Skeletal muscle cell (primary cell): ENCODE data around the gene TXLNB.

Experiments
- DNase-seq: peaks from one replicate; pipeline ENCODE4 v3.0.0-alpha.2; 2010; ENCODE audit warnings: low read depth
- H3K4me3 ChIP-seq: 2 replicates; pipeline ENCODE4 v1.5.1; 2011; ENCODE audit warnings: low read depth, mild to moderate bottlenecking, control low read depth, low read length, moderate library complexity

Gene TXLNB

DNA sequence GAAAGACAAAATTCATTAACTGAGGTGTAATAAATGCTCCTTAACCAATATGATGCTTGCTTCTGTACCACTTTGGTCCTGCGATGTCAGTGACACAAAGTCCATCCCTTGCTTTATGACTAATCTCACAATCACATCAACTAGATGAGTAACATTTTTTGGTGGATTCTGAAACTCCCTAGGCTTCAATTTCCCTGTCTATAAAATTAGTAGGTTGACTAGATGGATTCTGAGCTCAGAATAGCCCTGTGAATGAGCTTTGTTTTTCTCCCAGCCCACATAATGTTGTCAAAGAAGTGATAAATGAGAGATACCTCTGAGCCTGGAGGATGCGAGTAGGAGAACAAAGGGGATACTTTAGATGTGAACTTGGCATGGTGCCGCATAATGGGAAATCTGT lies 9.1 kb downstream of the TXLNB start:
- no peak overlapping the region for H3K4me3 ChIP-seq
- DNase-seq = no peak

DNA sequence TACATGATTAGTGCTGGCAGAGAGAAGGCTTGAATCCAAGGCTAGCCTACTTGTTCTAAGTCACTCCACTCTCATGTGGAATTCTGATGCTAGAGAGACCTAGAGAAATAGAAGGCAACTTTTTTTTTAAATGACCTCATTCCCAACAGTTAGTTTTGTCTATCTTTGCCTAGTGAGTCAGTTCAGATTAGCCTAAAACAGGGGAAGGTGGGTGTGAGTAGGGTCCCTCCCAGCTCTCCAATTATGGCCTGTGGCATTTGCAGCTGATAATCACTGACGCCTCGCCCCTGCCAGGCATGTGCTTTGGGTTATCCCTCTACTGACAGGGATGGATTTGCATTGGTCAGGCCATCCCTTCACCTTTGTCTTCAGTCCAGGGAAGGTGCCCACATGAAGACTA lies 13.6 kb downstream of the TXLNB start:
- H3K4me3 ChIP-seq = no peak overlapping the region
- DNase-seq = no peak

DNA sequence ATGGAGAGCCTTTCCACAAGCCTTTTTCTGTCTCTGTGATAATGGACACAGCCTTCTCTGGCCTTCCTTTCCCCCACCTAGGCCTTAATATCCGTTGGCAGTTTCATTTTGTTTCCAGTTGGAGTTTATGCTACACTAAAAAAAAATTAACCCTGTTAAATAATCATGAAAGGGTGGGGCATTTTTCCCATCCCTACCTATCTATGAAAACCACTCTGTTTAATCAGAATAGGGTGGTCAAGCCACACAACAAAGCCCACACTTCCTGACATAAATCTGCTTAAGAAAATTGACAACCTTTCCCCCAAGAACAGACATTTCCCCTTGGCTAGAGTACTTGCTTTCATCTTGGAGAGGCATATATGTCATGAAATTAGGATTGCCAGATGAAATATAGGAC lies 14.2 kb downstream of the TXLNB start:
- no peak for DNase-seq
- H3K4me3 ChIP-seq = no peak overlapping the region

DNA sequence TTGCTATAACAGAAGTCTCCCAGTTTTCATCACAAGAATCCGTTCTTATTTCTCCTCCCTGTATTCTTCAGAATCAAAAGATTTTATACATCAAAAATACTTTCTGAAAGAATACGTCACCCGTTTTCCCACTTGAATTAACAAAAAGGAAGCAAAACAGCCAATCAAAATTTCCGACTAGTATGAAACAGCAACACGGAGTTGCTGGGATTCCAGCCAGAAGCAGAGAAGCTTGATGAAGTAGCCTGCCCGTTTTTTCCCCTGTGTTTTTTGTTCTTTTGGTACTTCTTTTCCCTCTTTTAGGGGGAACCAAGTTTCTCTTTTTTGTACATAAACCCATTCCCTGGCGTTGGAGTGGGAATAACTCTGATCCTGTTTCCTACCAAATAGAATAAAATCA lies 14.6 kb downstream of the TXLNB start:
- no peak for DNase-seq
- no peak overlapping the region for H3K4me3 ChIP-seq

DNA sequence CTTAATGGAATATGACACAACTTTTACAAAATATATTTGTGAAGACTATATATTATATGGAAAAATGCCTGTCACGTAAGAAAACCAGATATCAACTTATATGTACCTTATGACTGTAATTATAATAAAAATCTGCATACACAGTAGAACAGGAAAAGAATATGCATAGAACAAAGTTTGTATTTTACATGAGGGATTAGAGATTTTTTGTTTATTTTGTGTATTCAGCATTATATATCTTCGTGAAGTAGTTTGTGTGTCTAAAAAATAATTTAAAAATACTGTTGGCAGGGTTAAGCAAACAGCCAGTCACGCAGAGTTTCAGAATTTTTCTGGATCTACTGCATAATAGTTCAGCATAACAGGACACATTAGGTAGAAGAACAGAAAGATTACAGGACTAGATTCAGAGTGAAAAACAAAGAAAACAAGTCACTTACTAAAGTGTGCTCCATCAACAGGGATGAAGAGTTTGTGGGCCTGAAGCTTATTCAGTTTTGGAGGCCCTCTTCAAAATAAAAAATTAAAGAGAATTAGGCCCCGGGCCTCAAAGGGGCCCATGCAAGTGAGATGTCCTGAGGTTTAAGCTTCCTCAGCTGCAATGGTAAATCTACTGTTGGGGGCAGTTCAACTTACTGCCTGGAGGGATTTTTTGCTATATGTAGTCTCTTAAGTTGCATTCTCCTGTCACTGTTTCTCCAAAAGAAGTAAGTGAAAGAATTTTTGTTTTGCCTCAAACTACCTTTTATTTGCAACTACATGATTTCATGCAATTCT lies 16.3 kb downstream of the TXLNB start:
- no peak overlapping the region for H3K4me3 ChIP-seq
- no peak for DNase-seq

DNA sequence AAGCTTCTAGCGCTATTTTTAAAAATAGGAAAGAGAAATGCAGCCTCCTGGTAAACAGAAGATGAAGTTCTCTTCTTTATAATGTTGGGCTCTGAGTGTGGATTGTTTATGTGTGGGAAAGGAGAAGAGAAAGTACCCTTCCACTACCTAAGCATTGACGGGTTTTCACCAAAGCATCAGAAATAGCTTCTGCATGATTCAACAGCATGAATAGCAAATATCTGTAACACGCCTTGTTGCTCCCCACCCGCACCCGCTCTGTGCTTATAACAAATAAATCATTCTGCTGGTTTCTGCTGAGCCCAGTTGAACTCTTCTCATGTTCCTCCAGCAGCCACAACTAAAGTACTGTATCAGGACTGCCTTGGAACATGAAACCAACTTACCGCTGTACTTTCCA lies 20.7 kb downstream of the TXLNB start:
- no peak for DNase-seq
- no peak overlapping the region for H3K4me3 ChIP-seq

DNA sequence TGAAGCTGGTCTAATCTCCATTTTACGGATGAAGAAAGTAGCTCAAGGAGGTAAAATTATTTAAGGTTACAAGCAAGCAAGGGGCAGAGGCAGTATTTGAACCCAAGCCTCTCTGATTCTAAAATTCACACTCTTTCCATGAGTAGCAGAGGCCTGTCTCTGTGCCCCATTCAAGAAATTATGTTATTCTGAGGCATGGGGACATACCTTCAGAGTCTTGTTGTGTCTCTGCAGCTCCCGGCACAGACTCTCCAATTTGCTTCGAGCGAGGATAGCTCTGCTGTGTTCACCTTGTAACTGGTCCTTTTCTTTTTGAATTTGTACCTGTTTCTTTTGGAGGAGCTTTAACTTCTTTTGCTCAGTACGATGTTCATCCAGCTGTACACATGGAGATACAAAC lies 21.5 kb downstream of the TXLNB start:
- H3K4me3 ChIP-seq = no peak overlapping the region
- no peak for DNase-seq

DNA sequence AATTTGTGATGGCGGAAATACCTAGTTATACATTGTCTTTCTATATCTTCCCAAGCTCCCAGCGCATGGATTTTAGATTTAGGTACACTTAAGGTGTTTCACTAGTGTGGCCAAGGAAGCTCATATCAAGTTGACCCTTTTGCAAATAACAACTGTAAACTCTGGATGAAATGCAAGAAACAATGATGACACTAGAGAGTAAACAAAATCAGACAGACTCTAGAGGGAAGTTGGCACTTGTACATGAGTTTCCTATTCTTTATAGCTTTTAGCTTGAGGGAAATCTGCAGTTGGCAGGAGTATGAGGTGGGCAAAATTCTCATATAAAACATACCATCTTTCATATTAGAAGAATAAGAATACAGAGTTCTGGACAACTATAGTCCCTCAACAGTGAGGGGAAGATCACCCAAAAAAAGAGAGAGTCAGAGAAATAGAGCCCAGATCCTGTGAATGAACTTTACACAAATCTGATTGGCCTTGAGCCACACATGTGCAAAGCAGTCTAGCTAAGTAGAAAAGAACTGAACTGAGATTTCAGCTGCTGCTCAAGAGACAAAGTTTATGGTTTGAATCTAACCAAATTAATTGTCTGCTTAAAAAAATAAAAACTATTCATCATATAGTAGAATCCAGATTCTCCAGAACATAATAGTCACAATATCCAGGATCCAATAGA lies 26.1 kb downstream of the TXLNB start:
- no peak overlapping the region for H3K4me3 ChIP-seq
- DNase-seq = no peak

DNA sequence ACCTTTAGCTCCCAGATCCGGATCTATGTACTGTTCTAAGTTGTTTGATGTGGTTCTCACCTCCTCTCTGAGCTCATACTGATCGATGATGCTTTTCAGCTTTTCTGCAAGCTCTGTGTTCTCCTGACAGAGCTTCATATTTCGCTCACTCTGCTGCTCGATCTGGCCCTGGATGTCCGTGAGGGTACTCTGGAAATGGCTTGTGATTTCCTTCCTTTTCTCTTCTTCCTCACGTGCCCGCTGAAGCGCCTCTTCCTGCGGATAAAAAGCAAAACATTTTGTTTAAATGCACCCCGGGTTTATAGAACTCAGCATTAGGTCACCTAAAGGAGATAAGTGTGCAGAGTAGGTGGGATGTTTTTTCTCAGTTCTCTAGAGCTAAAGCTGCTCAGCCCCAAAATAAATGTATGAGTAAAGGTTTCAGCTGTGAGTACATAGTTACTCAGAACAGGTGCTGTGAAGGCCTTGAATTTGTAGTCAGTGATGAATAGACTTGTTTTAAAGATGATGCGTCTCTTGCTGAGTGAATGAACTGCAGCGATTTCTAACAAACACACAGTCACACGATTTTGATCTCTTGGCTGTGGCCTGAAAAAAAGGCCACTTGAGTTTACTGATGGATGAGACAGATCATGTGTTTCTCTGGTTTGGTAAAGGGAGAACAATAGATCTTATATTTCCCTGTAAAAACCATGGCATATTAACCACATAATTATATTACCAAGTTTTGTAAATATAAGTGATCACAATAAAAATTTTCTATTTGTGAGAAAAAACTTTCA lies 29.1 kb downstream of the TXLNB start:
- no peak for DNase-seq

DNA sequence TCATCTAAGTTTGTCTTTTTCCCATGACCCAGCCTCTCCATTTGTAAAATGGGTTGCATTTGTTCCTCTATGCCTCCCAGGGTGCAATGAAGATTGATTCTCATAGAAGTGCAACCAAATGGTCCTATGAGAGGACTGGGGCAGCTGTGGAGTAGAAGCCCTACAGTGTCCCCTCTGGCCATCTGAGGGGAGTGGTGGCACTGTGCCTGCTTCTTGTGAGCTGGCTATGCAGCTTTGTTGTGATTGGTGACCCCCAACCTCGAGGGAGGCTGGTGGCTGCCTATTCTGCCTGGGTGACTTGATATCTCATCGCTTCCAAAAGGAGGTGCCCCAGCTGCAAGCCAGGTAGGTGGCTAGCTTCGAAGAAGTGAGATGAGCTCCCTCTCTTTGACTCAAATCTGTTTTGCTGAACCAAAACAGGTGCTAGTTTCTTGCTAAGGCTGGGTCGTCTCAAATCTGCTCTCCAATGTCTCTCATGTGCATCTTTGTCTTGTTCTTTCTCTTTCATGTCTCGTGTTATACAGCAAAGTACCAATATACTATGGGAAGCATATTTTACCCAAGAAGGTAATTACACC lies 33.9 kb downstream of the TXLNB start:
- H3K4me3 ChIP-seq = no peak overlapping the region
- DNase-seq = no peak

More for the DNA sequence above, 29.1 kb downstream of the TXLNB start:
- H3K4me3 ChIP-seq = no peak overlapping the region

DNA sequence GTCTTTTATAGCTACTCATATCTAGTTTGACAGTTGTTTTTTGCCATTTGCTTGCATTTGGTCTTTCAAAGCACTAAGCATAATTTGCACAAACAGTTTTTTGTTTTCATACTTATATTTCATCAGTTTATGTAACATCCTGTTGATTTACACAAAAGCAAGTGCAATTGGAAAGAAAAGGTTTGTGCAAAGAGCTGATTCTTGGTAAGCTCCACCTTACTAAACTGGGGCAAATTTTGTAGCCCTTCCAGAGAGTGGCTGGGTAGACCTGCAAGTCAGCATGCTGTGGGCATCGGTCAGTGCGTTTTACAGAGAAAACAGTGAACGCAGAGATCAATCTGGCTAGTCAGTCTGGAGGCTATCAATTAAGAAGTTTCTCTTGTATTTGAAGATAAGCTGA lies 34.5 kb downstream of the TXLNB start:
- DNase-seq = no peak

DNA sequence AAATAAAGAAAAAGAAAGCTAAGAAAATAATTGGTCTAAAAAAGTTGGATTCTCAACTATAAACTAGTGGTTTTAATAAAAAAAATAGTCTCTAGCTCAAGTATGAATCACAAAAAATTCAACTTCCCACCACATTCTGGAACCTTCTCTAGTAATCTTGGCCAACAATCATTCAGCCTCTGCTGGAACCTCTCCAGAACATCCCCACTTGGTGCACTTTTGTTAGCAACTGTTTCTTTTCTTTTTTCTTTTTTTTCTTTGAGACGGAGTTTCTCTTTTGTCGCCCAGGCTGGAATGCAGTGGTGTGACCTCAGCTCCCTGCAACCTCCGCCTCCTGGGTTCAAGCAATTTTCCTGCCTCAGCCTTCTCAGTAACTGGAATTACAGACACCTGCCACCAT lies 35.7 kb downstream of the TXLNB start:
- peak; percentile 64 for DNase-seq
- H3K4me3 ChIP-seq = no peak overlapping the region

More for the DNA sequence above, 34.5 kb downstream of the TXLNB start:
- H3K4me3 ChIP-seq = no peak overlapping the region

DNA sequence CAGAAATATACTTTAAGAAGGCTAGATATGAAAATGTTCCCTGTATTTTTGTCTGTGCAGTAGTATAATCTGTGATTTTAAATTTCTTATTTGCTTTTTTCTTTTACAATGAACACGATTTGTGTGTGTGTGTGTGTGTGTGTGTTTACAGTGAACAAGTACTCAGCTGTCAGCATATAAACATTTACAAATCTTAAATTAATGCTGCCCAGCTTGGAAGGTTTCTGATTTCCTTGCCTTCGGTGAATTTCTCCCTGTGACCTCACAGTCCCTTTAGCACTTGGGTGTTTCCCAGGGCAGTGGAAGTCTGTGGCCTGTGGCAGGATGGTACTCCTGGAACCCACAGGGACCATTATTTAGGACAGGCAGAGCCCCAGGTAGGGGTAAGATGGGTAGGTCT lies 37.6 kb downstream of the TXLNB start:
- no peak for DNase-seq
- no peak overlapping the region for H3K4me3 ChIP-seq

DNA sequence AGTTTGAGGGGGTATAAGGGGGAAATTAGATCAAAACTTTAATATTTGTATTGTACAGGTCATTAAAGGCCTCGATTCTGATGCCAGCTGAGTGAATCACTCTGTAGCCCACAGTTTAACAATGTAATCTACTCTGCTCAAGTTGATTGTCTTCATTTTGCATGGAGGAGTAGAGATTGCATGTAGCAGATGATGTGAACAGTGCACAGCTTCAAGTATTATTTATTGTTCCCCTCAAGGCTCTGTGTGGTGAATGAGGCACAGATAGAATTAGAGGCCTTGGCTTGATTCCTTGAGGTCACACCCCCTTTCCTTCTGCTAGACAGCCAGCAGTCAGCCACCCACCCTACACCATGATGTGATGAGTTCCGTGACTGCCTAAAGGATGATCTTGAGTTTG lies 38.1 kb downstream of the TXLNB start:
- DNase-seq = no peak
- no peak overlapping the region for H3K4me3 ChIP-seq

DNA sequence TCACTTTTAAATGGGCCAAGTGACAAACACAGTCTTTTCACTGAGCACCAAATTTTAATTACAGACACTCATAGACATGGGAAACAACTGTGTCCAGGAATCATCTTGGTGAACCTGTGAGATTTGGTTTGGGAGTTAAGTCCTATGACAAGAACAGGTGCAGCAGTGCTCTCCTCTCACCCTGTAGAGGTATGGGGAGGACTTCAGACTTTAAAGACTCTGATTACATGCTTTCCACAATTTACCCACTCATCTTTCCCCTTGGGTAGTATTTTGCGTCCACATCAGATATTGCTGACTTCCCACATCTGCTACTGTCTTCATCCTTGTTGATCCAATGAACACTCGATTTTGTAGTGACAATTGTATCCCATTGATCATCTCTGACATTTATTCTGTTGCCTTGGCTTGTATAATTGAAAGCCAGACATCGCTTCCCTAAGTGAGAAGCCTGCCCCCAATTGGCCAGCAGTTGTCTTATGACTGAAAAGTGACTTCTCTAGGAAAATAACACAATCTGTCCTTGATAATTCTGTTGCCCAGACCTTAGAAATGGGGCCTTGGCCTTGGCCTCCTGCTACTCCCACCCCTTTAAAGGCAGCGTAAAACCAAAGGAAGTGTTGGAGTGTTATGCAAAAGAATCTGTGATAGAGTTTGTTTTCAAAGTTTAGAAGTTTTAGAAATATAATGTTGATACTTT lies 40.0 kb downstream of the TXLNB start:
- no peak for DNase-seq

DNA sequence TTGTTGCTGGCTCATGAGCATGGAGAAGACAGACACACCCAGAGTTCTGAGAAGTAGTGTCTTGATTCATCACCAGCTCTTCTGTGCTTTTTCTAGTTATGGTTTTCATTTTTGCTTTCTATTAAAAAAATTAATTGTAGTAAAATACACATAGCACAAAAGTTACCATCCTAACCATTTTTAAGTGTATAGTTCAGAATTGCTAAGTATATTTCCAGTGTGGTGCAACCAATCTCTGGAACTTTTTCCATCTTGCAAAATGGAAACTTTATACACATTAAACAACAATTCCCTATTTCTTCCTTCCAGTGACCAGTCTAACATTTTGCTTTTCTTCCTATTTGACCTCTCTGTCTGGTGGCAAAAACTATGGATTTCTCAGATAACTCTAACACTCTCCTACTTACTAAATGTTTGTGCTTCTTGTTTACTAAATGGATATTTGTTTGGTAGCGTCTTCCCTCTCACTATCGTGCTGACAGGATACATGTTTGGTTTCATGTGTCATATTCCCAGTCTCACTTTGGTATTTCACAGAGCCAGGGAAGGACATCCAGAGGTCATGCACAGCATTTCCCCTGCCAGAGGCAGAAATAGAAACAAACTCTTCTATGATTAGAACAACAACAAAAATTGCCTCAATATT lies 40.6 kb downstream of the TXLNB start:
- H3K4me3 ChIP-seq = no peak overlapping the region
- no peak for DNase-seq

More for the DNA sequence above, 40.0 kb downstream of the TXLNB start:
- no peak overlapping the region for H3K4me3 ChIP-seq

DNA sequence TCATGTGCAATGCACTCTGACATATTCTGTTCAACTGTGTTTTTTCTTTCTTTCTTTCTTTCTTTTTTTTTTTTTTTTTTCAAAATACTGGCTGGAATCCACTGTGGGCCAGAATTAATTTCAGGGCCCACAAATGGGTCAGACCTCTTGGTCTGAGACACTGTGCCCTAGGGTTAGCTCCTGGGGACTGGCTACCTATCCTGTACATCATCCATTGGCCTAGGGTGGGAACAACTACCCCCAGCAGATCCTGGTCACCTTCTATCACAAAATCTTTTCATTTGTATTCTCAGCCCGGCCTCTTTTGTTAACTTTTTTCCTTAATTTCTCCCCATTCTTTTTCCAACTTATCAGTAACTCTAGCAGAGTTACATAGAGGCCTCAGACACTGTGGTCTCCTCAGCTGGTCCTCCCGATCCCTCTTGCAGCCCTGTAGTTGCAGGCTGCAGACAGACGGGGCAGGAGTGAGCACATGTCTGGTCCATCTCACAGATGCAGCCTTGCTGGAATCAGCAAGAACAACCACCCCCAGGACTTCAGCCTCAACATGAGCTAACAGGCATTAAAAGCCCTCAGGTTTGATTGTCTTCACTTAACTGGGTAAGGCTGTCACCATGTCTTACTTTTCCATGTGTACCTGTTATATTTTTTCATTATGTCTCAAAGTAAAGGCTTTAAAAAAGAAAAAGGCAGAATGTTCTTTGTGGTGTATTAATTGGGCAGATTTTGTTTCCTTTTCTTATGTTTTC lies 41.3 kb downstream of the TXLNB start:
- no peak overlapping the region for H3K4me3 ChIP-seq
- no peak for DNase-seq

DNA sequence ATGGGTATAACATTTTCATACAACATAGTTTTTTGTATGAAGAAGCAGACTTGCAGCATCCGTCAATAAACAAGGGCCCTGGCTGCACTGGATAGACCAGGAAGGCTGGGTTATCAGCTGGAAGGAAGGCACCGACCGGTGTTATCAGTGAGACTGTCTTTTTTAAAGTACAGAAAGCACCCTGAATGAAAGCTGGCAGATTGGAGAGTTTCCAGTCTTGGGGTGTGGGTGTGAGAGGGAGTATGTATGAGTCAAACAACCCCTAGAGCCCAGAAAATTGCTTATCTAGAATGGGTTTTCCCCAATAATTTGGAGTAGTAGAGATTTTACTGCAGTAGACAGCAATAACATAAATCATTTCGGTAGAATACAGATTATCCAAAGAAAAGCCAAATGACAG lies 42.4 kb downstream of the TXLNB start:
- no peak for DNase-seq
- H3K4me3 ChIP-seq = no peak overlapping the region
